8988T (cell line): Measurements from ENCODE around the gene SLC7A1.

ENCODE experiments used
- DNase-seq: peaks from one replicate; pipeline ENCODE4 v3.0.0; 2011

The SLC7A1 gene

GRCh38 chr13:29582171-29582570, 13.3 kb downstream of the SLC7A1 start:
- DNase-seq, result no peak

- no peak for DNase-seq
These were observed 13.8 kb downstream of the SLC7A1 start for GRCh38 chr13:29581666-29582065.

GRCh38 chr13:29579094-29579493, 16.4 kb downstream of the SLC7A1 start:
- DNase-seq, result no peak

GRCh38 chr13:29578300-29579085, 17.0 kb downstream of the SLC7A1 start:
- DNase-seq, result no peak

- no peak for DNase-seq
These were observed 18.1 kb downstream of the SLC7A1 start for GRCh38 chr13:29577136-29578051.

GRCh38 chr13:29576581-29576980, 18.9 kb downstream of the SLC7A1 start:
- no peak for DNase-seq

GRCh38 chr13:29575098-29575497, 20.4 kb downstream of the SLC7A1 start:
- no peak for DNase-seq

GRCh38 chr13:29573190-29573589, 22.3 kb downstream of the SLC7A1 start:
- no peak for DNase-seq

- DNase-seq, result no peak
These were observed 22.9 kb downstream of the SLC7A1 start for GRCh38 chr13:29572575-29572974.

- no peak for DNase-seq
These were observed 23.5 kb downstream of the SLC7A1 start for GRCh38 chr13:29571876-29572570.

- DNase-seq, result no peak
These were observed 25.3 kb downstream of the SLC7A1 start for GRCh38 chr13:29570051-29570654.

- DNase-seq, result no peak
These were observed 26.0 kb downstream of the SLC7A1 start for GRCh38 chr13:29569253-29570050.

GRCh38 chr13:29568731-29569130, 26.8 kb downstream of the SLC7A1 start:
- DNase-seq, result no peak

GRCh38 chr13:29567411-29567810, 28.1 kb downstream of the SLC7A1 start:
- DNase-seq, result no peak

GRCh38 chr13:29566206-29566605, 29.3 kb downstream of the SLC7A1 start:
- DNase-seq, result no peak

- DNase-seq, result no peak
These were observed 30.7 kb downstream of the SLC7A1 start for GRCh38 chr13:29564818-29565217.

GRCh38 chr13:29564373-29564772, 31.1 kb downstream of the SLC7A1 start:
- no peak for DNase-seq

- DNase-seq, result no peak
These were observed 31.5 kb downstream of the SLC7A1 start for GRCh38 chr13:29563941-29564340.

- no peak for DNase-seq
These were observed 32.6 kb downstream of the SLC7A1 start for GRCh38 chr13:29562786-29563438.

GRCh38 chr13:29561918-29562317, 33.6 kb downstream of the SLC7A1 start:
- no peak for DNase-seq

GRCh38 chr13:29556742-29557141, 38.7 kb downstream of the SLC7A1 start:
- no peak for DNase-seq

- no peak for DNase-seq
These were observed 44.3 kb downstream of the SLC7A1 start for GRCh38 chr13:29551214-29551613.
